ENCODE data around the gene NOTO. TPM values are rescaled to one million over a fixed set of nuclear protein-coding genes. Genes with fewer than 3 reads are reported as not detected.

Gene NOTO
- polyA plus RNA-seq, 1 experiment: not detected

- no peak overlapping the region for H3K4me3 ChIP-seq (ENCODE audit: low read depth, low read length)
- no peak overlapping the region for H3K27ac ChIP-seq (ENCODE audit: low read depth, low read length)
- ChIA-PET CTCF (interaction anchor here (0.6 kb wide), 1 partner anchor 279 kb away, joined by 4 read pairs; no protein-coding TSS in a partner anchor), POLR2A (no interaction called here)
- TF ChIP-seq CTCF (IDR thresholded peaks at IDR 0.05; ENCODE audit: low read depth, low read length): no peak
- H3K9me3 ChIP-seq (ENCODE audit: control insufficient read depth, insufficient read depth, low read length): no peaks in the 10 kb centered on the region
- no peak for DNase-seq (ENCODE audit: low read depth, low spot score)
- no peaks in the 10 kb centered on the region for H3K27me3 ChIP-seq (ENCODE audit: control insufficient read depth, insufficient read depth, low read length)
These were observed 55.2 kb downstream of the NOTO start for GRCh38 chr2:73257425-73258125.

GRCh38 chr2:73258186-73258912 is 56.0 kb downstream of the NOTO start:
- TF ChIP-seq CTCF (IDR thresholded peaks at IDR 0.05; ENCODE audit: low read depth, low read length): no peak
- Histone ChIP-seq H3K4me3 (ENCODE audit: low read depth, low read length) (no peak overlapping the region), H3K27ac (ENCODE audit: low read depth, low read length) (no peak overlapping the region), H3K27me3 (ENCODE audit: control insufficient read depth, insufficient read depth, low read length) (no peaks in the 10 kb centered on the region), H3K9me3 (ENCODE audit: control insufficient read depth, insufficient read depth, low read length) (no peaks in the 10 kb centered on the region)
- ChIA-PET POLR2A (no interaction called here), CTCF (interaction anchor here (0.6 kb wide), 1 partner anchor 280 kb away, joined by 4 read pairs; no protein-coding TSS in a partner anchor)
- DNase-seq (ENCODE audit: low read depth, low spot score): no peak

- ChIA-PET POLR2A (no interaction called here), CTCF (no interaction called here)
- Histone ChIP-seq H3K27ac (ENCODE audit: low read depth, low read length) (no peak overlapping the region), H3K9me3 (ENCODE audit: control insufficient read depth, insufficient read depth, low read length) (no peaks in the 10 kb centered on the region), H3K27me3 (ENCODE audit: control insufficient read depth, insufficient read depth, low read length) (no peaks in the 10 kb centered on the region), H3K4me3 (ENCODE audit: low read depth, low read length) (no peak overlapping the region)
- no peak for TF ChIP-seq CTCF (IDR thresholded peaks at IDR 0.05; ENCODE audit: low read depth, low read length)
- no peak for DNase-seq (ENCODE audit: low read depth, low spot score)
These were observed 56.5 kb downstream of the NOTO start for GRCh38 chr2:73258913-73259215.

GRCh38 chr2:73259276-73259675 is 56.9 kb downstream of the NOTO start:
- CTCF ChIA-PET: interaction anchor here (0.6 kb wide), 1 partner anchor 82 kb away, joined by 4 read pairs; no protein-coding TSS in a partner anchor

More at GRCh38 chr2:73259276-73259675, 56.9 kb downstream of the NOTO start:
- POLR2A ChIA-PET: no interaction called here
- no peak for TF ChIP-seq CTCF (IDR thresholded peaks at IDR 0.05; ENCODE audit: low read depth, low read length)
- Histone ChIP-seq H3K27ac (ENCODE audit: low read depth, low read length) (no peak overlapping the region), H3K4me3 (ENCODE audit: low read depth, low read length) (no peak overlapping the region), H3K27me3 (ENCODE audit: control insufficient read depth, insufficient read depth, low read length) (no peaks in the 10 kb centered on the region), H3K9me3 (ENCODE audit: control insufficient read depth, insufficient read depth, low read length) (no peaks in the 10 kb centered on the region)
- DNase-seq (ENCODE audit: low read depth, low spot score): no peak

All from AG04450 (cell line).